Spleen (tissue), 11 donors: ENCODE measurements around the gene DEK. TPM values are rescaled to one million over a fixed set of nuclear protein-coding genes. Genes with fewer than 3 reads are reported as not detected.

Experiments
- DNase-seq: peaks from one replicate; pipeline ENCODE4 v3.0.0-alpha.2; 2020
- H3K27ac ChIP-seq, 8 donors: fragments of 200-600 bp; sonication (generic) in 7 of 8; 1 replicate in 4 of 8; 2 replicates in 4 of 8; pipeline versions ENCODE4 v1.5.0 to v1.8.0; 2016 to 2021; ENCODE audit warnings: inconsistent platforms in 4 of 8, mild to moderate bottlenecking in 4 of 8, moderate library complexity in 1 of 8
- H3K27me3 ChIP-seq, 7 donors: fragments of 200-600 bp; sonication (generic) in 6 of 7; replicated peaks in 1 of 7; 1 replicate in 4 of 7; 2 replicates in 3 of 7; pipeline versions ENCODE4 v1.5.0 to v1.8.0; 2016 to 2021; ENCODE audit warnings: inconsistent platforms in 3 of 7, mild to moderate bottlenecking in 1 of 7
- H3K36me3 ChIP-seq, 6 donors: fragments of 200-600 bp; sonication (generic) in 5 of 6; 1 replicate in 4 of 6; 2 replicates in 2 of 6; pipeline versions ENCODE4 v1.5.0 to v1.8.0; 2016 to 2021; ENCODE audit warnings: inconsistent platforms in 2 of 6
- H3K4me1 ChIP-seq, 6 donors: fragments of 200-600 bp; sonication (generic) in 5 of 6; 1 replicate in 3 of 6; 2 replicates in 3 of 6; pipeline versions ENCODE4 v1.5.0 to v1.8.0; 2016 to 2021; ENCODE audit warnings: inconsistent platforms in 3 of 6
- H3K4me3 ChIP-seq, 8 donors: fragments of 200-600 bp; sonication (generic) in 7 of 8; 1 replicate in 4 of 8; 2 replicates in 4 of 8; pipeline versions ENCODE4 v1.5.0 to v1.8.0; 2016 to 2021; ENCODE audit warnings: inconsistent platforms in 4 of 8, mild to moderate bottlenecking in 4 of 8, moderate library complexity in 2 of 8
- H3K9me3 ChIP-seq, 8 donors: fragments of 200-600 bp; sonication (generic) in 7 of 8; 1 replicate in 4 of 8; 2 replicates in 4 of 8; pipeline versions ENCODE4 v1.5.0 to v1.8.0; 2016 to 2021; ENCODE audit warnings: inconsistent platforms in 4 of 8
- CTCF ChIP-seq, 11 experiments: fragments of 200-600 bp in 7 of 11; fragments of 450-650 bp in 4 of 11; sonication (generic) in 4 of 11; IDR thresholded peaks in 8 of 11; conservative IDR thresholded peaks in 3 of 11; 1 replicate in 7 of 11; 2 replicates in 4 of 11; pipeline versions ENCODE4 v1.4.0 to v1.8.0; 2016 to 2021; ENCODE audit warnings: antibody characterized with exemption in 11 of 11, inconsistent platforms in 4 of 11, mild to moderate bottlenecking in 1 of 11
- POLR2A ChIP-seq, 3 donors: fragments of 450-650 bp; IDR thresholded peaks; one replicate each; pipeline ENCODE4 v1.5.1; 2017; ENCODE audit warnings: antibody characterized with exemption in 3 of 3, mild to moderate bottlenecking in 1 of 3
- POLR2AphosphoS5 ChIP-seq, 3 donors: sonication (generic); formaldehyde crosslinking; IDR thresholded peaks; one replicate each; pipeline ENCODE4 v1.5.1; 2017; ENCODE audit warnings: antibody characterized with exemption in 3 of 3
- WGBS, 5 donors: extraction: QIAGEN DNeasy Blood & Tissue Kit in 3 of 5; methylation state at CpG; one replicate each; pipeline versions ENCODE4 v1.1.5 to v1.1.7; 2013 to 2018; 5-methylcytosine and 5-hydroxymethylcytosine counted together
- intact Hi-C: fragments of 100-400 bp; cut with DNase I; formaldehyde crosslinking; loops from one replicate; pipeline ENCODE4 v1.15.0; 2023; ENCODE audit warnings: low total_unique reads
- polyA plus RNA-seq, 3 donors: library from polyadenylated mRNA; stranded (reverse); fragments of 200-250 nt; gene quantifications; one replicate each; pipeline ENCODE4 v1.2.1, GENCODE V29; 2013
- total RNA-seq, 7 donors: library from RNA; depleted of rRNA in 3 of 7; stranded (reverse); fragments of >200 nt in 3 of 7; fragmentation: NEBNext Ultra II Directional in 4 of 7; extraction: Animal tissue kit (Norgen Biotek cat#: 25700) in 4 of 7; gene quantifications; one replicate each; pipeline versions ENCODE4 v1.1.0 to v1.2.1, GENCODE V29; 2016 to 2021
- donor health status: healthy with polysubstance abuse.
- donor health status: DM: no; HTN: no; CAD: no; lungs with moderate emphysema.
- donor health status: DM: no; HTN: no; CAD: no.
- donor health status: Bipolar disorder and iron deficiency.
- donor health status: healthy.
- donor health status: DM: no; HTN: no; CAD: no.
- donor health status: DM: yes; HTN: yes; CAD: no.

DEK gene
- total and polyA plus RNA-seq, 10 donors = 27.4 to 133 (median 73.9) TPM

- intact Hi-C loops = no loop called here
- no peak for DNase-seq
- 87 to 97% (median 95%) methylated on average over 6 of the region's 6 CpGs for WGBS, 5 donors
- H3K27me3 ChIP-seq = no peaks in the 10 kb centered on the region
- H3K9me3 ChIP-seq = no peaks in the 10 kb centered on the region
- no peak overlapping the region for H3K27ac ChIP-seq
- TF ChIP-seq CTCF (IDR thresholded peaks at IDR 0.05 in 8 of 11, conservative IDR thresholded peaks at IDR 0.05 in 3 of 11) (no peak), POLR2A (IDR thresholded peaks at IDR 0.05) (no peak)
- H3K4me1 ChIP-seq = no peaks in the 10 kb centered on the region
- H3K4me3 ChIP-seq = no peak overlapping the region
- peaks cover 0 to 98% (median 59%) of the 10 kb centered on the region in 6 donors for H3K36me3 ChIP-seq
Observed at GRCh38 chr6:18203786-18204185, 60.5 kb downstream of the DEK start.

- Histone ChIP-seq H3K27ac (no peak overlapping the region), H3K4me1 (peaks cover 0 to under 1% (median 0%) of the 10 kb centered on the region in 6 donors), H3K27me3 (no peaks in the 10 kb centered on the region), H3K36me3 (peaks cover 0 to 100% (median 13%) of the 10 kb centered on the region in 6 donors), H3K4me3 (no peak overlapping the region), H3K9me3 (no peaks in the 10 kb centered on the region)
- 93 to 99% (median 95%) methylated on average over 3 of the region's 3 CpGs for WGBS, 5 donors
- no peak for DNase-seq
- TF ChIP-seq CTCF (IDR thresholded peaks at IDR 0.05 in 8 of 11, conservative IDR thresholded peaks at IDR 0.05 in 3 of 11) (no peak), POLR2A (IDR thresholded peaks at IDR 0.05) (no peak), POLR2AphosphoS5 (IDR thresholded peaks at IDR 0.05) (no peak)
- intact Hi-C loops = no loop called here
Observed at GRCh38 chr6:18192026-18192425, 72.3 kb downstream of the DEK start.

GRCh38 chr6:18189196-18189595 lies 75.1 kb downstream of the DEK start:
- H3K36me3 ChIP-seq = peaks cover 0 to 100% (median 10%) of the 10 kb centered on the region in 6 donors
- intact Hi-C loops = no loop called here
- no peak overlapping the region for H3K4me3 ChIP-seq
- peaks cover 0 to 18% (median 9%) of the 10 kb centered on the region in 6 donors for H3K4me1 ChIP-seq
- 94 to 100% (median 99%) methylated on average over 2 of the region's 2 CpGs for WGBS, 5 donors
- H3K9me3 ChIP-seq = no peaks in the 10 kb centered on the region
- no peaks in the 10 kb centered on the region for H3K27me3 ChIP-seq
- no peak for TF ChIP-seq POLR2A (IDR thresholded peaks at IDR 0.05)
- no peak for TF ChIP-seq CTCF (IDR thresholded peaks at IDR 0.05 in 8 of 11, conservative IDR thresholded peaks at IDR 0.05 in 3 of 11)
- TF ChIP-seq POLR2AphosphoS5 (IDR thresholded peaks at IDR 0.05) = no peak
- no peak overlapping the region for H3K27ac ChIP-seq
- DNase-seq = no peak

- Histone ChIP-seq H3K27ac (no peak overlapping the region), H3K9me3 (no peaks in the 10 kb centered on the region), H3K4me1 (peaks cover 0 to 18% (median 9%) of the 10 kb centered on the region in 6 donors), H3K36me3 (peaks cover 0 to 99% (median 10%) of the 10 kb centered on the region in 6 donors), H3K27me3 (no peaks in the 10 kb centered on the region), H3K4me3 (no peak overlapping the region)
- no peak for DNase-seq
- intact Hi-C loops = no loop called here
- TF ChIP-seq POLR2A (IDR thresholded peaks at IDR 0.05) (no peak), CTCF (IDR thresholded peaks at IDR 0.05 in 8 of 11, conservative IDR thresholded peaks at IDR 0.05 in 3 of 11) (no peak), POLR2AphosphoS5 (IDR thresholded peaks at IDR 0.05) (no peak)
- 94 to 96% (median 96%) methylated on average over 10 of the region's 10 CpGs for WGBS, 5 donors
Observed at GRCh38 chr6:18187701-18188100, 76.6 kb downstream of the DEK start.
